ENCODE results near the gene MAP2K4. TPM values are rescaled to one million over a fixed set of nuclear protein-coding genes. Genes with fewer than 3 reads are reported as not detected.

Gene MAP2K4
- total and polyA plus RNA-seq, 7 donors: 13.5 to 41.3 (median 27.4) TPM

DNA sequence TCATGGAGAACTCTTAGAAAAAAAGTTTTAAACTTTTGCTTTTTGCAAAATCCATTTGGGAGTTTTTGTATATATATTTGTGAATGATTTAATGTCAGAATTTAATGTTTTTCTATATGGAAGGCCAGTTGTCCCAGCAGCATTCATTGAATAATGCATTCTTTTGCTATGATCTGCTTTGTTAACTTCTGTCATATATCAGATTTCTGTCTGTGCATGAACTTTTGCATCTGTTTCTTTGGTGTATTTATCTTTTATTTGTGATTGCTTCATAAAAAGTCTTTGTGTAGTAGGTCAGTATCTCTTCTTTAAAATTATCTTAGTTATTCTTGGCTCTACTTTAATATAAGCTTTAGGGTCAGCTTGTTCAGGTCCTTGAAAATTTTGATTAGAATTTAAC, 84.2 kb downstream of the MAP2K4 start:
- TF ChIP-seq EP300 (IDR thresholded peaks at IDR 0.05) (no peak), POLR2AphosphoS5 (IDR thresholded peaks at IDR 0.05) (no peak)
- TF ChIP-seq, protein P1, sequence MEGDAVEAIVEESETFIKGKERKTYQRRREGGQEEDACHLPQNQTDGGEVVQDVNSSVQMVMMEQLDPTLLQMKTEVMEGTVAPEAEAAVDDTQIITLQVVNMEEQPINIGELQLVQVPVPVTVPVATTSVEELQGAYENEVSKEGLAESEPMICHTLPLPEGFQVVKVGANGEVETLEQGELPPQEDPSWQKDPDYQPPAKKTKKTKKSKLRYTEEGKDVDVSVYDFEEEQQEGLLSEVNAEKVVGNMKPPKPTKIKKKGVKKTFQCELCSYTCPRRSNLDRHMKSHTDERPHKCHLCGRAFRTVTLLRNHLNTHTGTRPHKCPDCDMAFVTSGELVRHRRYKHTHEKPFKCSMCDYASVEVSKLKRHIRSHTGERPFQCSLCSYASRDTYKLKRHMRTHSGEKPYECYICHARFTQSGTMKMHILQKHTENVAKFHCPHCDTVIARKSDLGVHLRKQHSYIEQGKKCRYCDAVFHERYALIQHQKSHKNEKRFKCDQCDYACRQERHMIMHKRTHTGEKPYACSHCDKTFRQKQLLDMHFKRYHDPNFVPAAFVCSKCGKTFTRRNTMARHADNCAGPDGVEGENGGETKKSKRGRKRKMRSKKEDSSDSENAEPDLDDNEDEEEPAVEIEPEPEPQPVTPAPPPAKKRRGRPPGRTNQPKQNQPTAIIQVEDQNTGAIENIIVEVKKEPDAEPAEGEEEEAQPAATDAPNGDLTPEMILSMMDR (IDR thresholded peaks at IDR 0.05): no peak
- intact Hi-C loops (cut with DNase I): loop anchor here (5.0 kb wide), 1 partner anchor 83 kb away; the partner anchor contains the start of gene MAP2K4

DNA sequence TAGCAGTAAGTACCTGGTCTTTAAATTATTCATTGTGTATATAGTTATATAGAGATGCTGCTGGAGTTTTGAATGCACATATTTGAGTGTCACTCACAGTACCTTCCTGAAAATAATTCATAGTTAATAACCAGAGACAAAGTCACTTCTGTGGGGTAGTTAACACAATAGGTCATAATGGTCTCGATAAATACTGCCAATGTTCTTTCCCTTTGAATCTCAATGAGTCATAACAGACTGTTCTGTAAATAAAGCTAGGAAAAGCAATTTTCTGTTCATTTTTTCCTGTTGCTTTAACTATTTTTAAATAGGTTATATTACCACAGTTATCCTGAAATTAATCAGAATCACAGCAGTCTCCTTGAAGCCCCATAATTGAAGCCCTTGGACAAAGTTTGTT, 87.2 kb downstream of the MAP2K4 start:
- no peak overlapping the region for H3K4me3 ChIP-seq
- intact Hi-C loops (cut with DNase I): loop anchor here (5.0 kb wide), 1 partner anchor 86 kb away; the partner anchor contains the start of gene MAP2K4
- no peaks in the 10 kb centered on the region for H3K9me3 ChIP-seq
- peaks cover 0 to 8% (median 0%) of the 10 kb centered on the region in 4 donors for H3K4me1 ChIP-seq
- DNase-seq: no peak
- H3K36me3 ChIP-seq: peaks cover 0 to 23% (median 0%) of the 10 kb centered on the region in 4 donors
- WGBS, 2 donors: 48 to 55% methylated on average over 1 of the region's 1 CpG
- TF ChIP-seq EP300 (IDR thresholded peaks at IDR 0.05) (no peak), POLR2A (IDR thresholded peaks at IDR 0.05) (no peak), POLR2AphosphoS5 (IDR thresholded peaks at IDR 0.05) (no peak)
- TF ChIP-seq, protein P1 (IDR thresholded peaks at IDR 0.05): no peak
- H3K27me3 ChIP-seq: no peaks in the 10 kb centered on the region
- no peak overlapping the region for H3K27ac ChIP-seq

More for the DNA sequence above, 84.2 kb downstream of the MAP2K4 start:
- Histone ChIP-seq H3K4me3 (no peak overlapping the region), H3K27ac (no peak overlapping the region), H3K36me3 (peaks cover 0 to 5% (median 0%) of the 10 kb centered on the region in 4 donors), H3K27me3 (no peaks in the 10 kb centered on the region), H3K4me1 (peaks cover 0 to 8% (median 0%) of the 10 kb centered on the region in 4 donors), H3K9me3 (no peaks in the 10 kb centered on the region)
- DNase-seq: no peak

DNA sequence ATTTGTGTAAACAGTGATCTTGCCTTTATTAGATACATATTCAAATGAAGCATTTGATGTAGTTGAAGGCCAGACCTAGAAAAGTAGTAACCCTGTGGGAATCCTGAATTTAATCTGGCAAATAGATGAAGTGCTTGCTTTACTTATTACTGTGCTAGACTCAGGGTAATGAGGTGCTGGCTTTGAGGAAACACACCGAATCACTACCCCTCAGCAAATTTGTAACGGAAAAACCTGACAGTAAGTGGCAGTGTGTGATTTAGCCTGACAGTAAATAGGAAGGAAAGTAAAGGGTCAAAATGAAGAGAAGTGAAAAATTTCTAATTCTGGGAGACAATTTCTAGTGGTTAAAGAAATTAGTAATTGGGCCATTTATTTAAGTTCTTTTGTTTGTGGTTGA, 90.2 kb downstream of the MAP2K4 start:
- Histone ChIP-seq H3K9me3 (no peaks in the 10 kb centered on the region), H3K27ac (no peak overlapping the region), H3K4me3 (no peak overlapping the region), H3K4me1 (peaks cover 0 to 8% (median 0%) of the 10 kb centered on the region in 4 donors), H3K36me3 (peaks cover 0 to 53% (median 9%) of the 10 kb centered on the region in 4 donors), H3K27me3 (no peaks in the 10 kb centered on the region)
- intact Hi-C loops (cut with DNase I): loop anchor here (10.0 kb wide), 1 partner anchor 106 kb away; no protein-coding TSS in a partner anchor
- DNase-seq: no peak
- 93 to 99% methylated on average over 2 of the region's 2 CpGs for WGBS, 2 donors
- TF ChIP-seq, protein P1 (IDR thresholded peaks at IDR 0.05): no peak
- TF ChIP-seq EP300 (IDR thresholded peaks at IDR 0.05) (no peak), POLR2AphosphoS5 (IDR thresholded peaks at IDR 0.05) (no peak), POLR2A (IDR thresholded peaks at IDR 0.05) (no peak)

DNA sequence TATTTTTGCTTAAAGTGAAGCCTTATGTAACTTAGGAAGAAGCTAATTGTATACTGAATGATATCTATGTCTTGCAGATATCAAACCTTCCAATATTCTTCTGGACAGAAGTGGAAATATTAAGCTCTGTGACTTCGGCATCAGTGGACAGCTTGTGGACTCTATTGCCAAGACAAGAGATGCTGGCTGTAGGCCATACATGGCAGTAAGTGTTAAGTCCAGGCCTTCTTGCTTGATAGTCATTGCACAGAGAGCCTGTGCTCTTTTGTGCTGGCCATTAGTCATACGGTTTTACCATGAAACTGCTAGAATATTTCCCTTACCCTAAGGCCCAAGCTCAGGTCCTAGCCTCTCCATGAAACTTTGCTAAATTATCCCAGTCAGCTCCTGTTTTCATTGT, 92.5 kb downstream of the MAP2K4 start:
- H3K27me3 ChIP-seq: no peaks in the 10 kb centered on the region
- no peaks in the 10 kb centered on the region for H3K9me3 ChIP-seq
- no peak for TF ChIP-seq POLR2AphosphoS5 (IDR thresholded peaks at IDR 0.05)
- TF ChIP-seq EP300 (IDR thresholded peaks at IDR 0.05): no peak
- TF ChIP-seq, protein P1 (IDR thresholded peaks at IDR 0.05): no peak
- TF ChIP-seq POLR2A (IDR thresholded peaks at IDR 0.05): no peak
- no peak overlapping the region for H3K4me3 ChIP-seq
- WGBS, 2 donors: 95 to 97% methylated on average over 2 of the region's 2 CpGs
- H3K4me1 ChIP-seq: no peaks in the 10 kb centered on the region
- intact Hi-C loops (cut with DNase I): loop anchor here (10.0 kb wide), 1 partner anchor 108 kb away; no protein-coding TSS in a partner anchor
- H3K36me3 ChIP-seq: peaks cover 0 to 71% (median 9%) of the 10 kb centered on the region in 4 donors
- DNase-seq: no peak
- H3K27ac ChIP-seq: no peak overlapping the region

Measured in sigmoid colon (tissue), 7 donors.